Activated CD8-positive, alpha-beta memory T cell treated with anti-CD3 and anti-CD28 coated beads for 48 hours (primary cell): Measurements from ENCODE around the gene IL19.
A peak's percentile ranks its signal among the peaks of the same experiment; 100 is the strongest.

Source experiments
- DNase-seq, 3 experiments: peaks; one replicate each; pipeline ENCODE4 v3.0.0-alpha.2; 2020; ENCODE audit warnings: low read depth in 2 of 3, low spot score in 2 of 3

IL19 gene

GRCh38 chr1:206854401-206855129 lies 84.0 kb downstream of the IL19 start:
- DNase-seq: no peak

- no peak for DNase-seq
These were observed 85.3 kb downstream of the IL19 start for GRCh38 chr1:206855859-206856258.

- no peak for DNase-seq
These were observed 86.3 kb downstream of the IL19 start for GRCh38 chr1:206856674-206857464.

GRCh38 chr1:206859082-206859521 lies 88.5 kb downstream of the IL19 start:
- DNase-seq: no peak

- no peak for DNase-seq
These were observed 89.6 kb downstream of the IL19 start for GRCh38 chr1:206860165-206860564.

GRCh38 chr1:206863266-206863665 lies 92.7 kb downstream of the IL19 start:
- no peak for DNase-seq

- DNase-seq: peak; percentile 43 to 95 (median 91)
These were observed 94.5 kb downstream of the IL19 start, which contains the start of gene IL20 for GRCh38 chr1:206864939-206865671. Gene IL20 (plus strand): TSS chr1:206865623. CDS start chr1:206865853, 230 bp downstream.

- no peak for DNase-seq
These were observed 95.5 kb downstream of the IL19 start for GRCh38 chr1:206866062-206866461.

GRCh38 chr1:206867239-206867638 lies 96.7 kb downstream of the IL19 start:
- DNase-seq: no peak

GRCh38 chr1:206867716-206868115 lies 97.1 kb downstream of the IL19 start:
- DNase-seq: no peak

GRCh38 chr1:206868264-206868663 lies 97.7 kb downstream of the IL19 start:
- DNase-seq: no peak

GRCh38 chr1:206872139-206872538 lies 101.6 kb downstream of the IL19 start:
- DNase-seq: no peak

- no peak for DNase-seq
These were observed 103.1 kb downstream of the IL19 start for GRCh38 chr1:206873603-206874188.

- no peak for DNase-seq
These were observed 105.3 kb downstream of the IL19 start for GRCh38 chr1:206875752-206876377.

GRCh38 chr1:206878456-206878855 lies 107.9 kb downstream of the IL19 start:
- DNase-seq: no peak

GRCh38 chr1:206880314-206880713 lies 109.7 kb downstream of the IL19 start:
- DNase-seq: no peak

GRCh38 chr1:206882555-206882954 lies 112.0 kb downstream of the IL19 start:
- no peak for DNase-seq

GRCh38 chr1:206883160-206883559 lies 112.6 kb downstream of the IL19 start:
- DNase-seq: no peak

- DNase-seq: no peak
These were observed 113.3 kb downstream of the IL19 start for GRCh38 chr1:206883876-206884275.

GRCh38 chr1:206885341-206886060 lies 114.9 kb downstream of the IL19 start:
- no peak for DNase-seq
